Epithelial cell of esophagus (primary cell): ENCODE data around the gene WNT16.

ENCODE experiments used
- DNase-seq: peaks from one replicate; pipeline ENCODE4 v3.0.0; 2010; ENCODE audit warnings: low read depth
- H3K4me3 ChIP-seq: 2 replicates; pipeline ENCODE4 v1.5.1; 2011; ENCODE audit warnings: mild to moderate bottlenecking, low read length, control low read depth
- CTCF ChIP-seq: IDR thresholded peaks from 2 replicates; pipeline ENCODE4 v1.5.1; 2011; ENCODE audit warnings: low read depth, mild to moderate bottlenecking, low read length, control low read depth, inconsistent platforms; ENCODE audit not compliant: insufficient read depth; ENCODE audit errors: missing control alignments

Gene WNT16

GRCh38 chr7:121300685-121301420 lies 27.9 kb upstream of the WNT16 start:
- peak; percentile 17 for DNase-seq
- no peak overlapping the region for H3K4me3 ChIP-seq
- TF ChIP-seq CTCF, result no peak

- DNase-seq, result peak; percentile 44
- no peak overlapping the region for H3K4me3 ChIP-seq
- no peak for TF ChIP-seq CTCF
Observed at GRCh38 chr7:121301446-121302213, 27.2 kb upstream of the WNT16 start.

DNA sequence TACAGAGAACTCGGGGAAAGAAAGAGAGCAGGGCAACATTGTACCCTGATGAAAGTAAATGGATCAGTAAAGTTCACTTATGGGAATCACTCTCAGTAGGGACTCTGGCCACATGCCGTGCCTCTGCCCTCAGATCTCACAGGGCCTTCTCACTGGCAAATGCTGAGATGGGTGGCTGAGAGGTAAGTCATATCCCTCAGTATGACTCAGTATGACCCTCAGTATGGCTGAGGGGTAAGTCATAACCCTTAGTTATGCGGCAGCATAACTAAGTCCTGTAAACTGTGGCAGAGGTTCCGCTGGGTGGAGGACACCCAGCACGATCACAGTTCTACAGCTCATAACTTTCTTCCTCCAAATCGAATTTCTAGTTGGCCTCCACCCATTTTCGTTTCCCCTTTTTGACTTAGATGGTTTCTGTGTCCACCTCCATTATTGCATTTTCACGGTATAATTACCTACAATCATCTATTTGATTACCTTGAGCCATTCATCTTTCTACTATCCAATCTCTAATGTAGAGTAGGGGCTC lies 26.5 kb upstream of the WNT16 start:
- H3K4me3 ChIP-seq, result no peak overlapping the region
- no peak for TF ChIP-seq CTCF
- DNase-seq, result peak; percentile 53

DNA sequence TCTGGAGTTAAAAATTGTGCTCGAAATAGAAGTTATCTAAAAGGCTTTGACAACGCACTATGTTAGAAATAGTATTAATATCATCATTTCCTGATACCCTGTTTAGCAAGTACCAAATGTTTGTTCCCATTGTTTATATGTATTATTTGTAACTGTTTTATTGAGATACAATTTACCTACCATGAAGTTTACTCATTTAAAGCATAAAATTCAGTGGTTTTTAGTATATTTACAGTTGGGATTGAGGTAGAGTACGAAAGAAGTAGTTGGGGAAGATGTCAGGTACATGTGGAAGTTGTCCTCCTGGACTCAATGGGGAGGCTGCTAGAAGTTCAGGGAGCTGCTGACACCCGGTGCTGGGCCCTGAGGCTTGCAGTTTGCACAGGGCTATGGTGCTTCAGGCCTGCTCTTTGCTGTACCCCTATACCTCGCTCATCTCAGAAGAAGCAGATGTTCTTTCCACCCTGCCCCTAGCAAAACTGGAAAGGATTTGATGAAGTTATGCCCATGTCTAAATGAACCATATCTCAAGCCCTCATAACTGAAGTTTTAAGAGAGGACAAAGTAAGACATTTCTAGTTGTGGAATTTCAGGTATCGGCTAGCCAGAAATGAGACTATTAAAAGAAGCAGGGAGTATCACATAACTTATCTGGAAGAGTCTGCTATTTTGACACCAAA lies 25.2 kb upstream of the WNT16 start:
- H3K4me3 ChIP-seq, result no peak overlapping the region
- no peak for TF ChIP-seq CTCF
- no peak for DNase-seq

DNA sequence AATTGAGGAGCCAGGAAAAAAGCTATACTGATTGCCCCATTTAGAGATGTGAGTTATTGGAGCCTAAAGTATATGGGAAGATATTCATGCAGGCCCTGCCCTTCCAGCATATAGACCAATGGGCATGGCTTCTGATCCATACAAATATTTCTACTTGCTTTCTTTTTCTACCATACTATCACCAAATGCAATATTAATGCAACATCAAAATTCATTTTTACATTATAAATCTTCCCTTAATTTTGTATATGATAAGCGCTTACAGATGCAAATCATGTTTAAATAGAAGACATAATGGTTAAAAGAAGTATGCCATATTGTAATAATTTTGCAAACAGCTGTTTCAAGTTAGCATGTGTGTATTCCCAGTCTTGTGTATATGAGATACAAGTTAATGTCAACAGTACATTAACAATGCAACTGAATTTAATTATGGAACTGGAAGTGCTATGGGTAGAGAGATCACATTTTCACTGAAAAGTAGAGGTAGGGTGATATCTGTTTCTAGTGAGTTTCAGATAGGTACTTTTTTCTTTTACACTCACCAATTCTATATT lies 24.6 kb upstream of the WNT16 start:
- DNase-seq, result no peak
- H3K4me3 ChIP-seq, result no peak overlapping the region
- TF ChIP-seq CTCF, result no peak

- no peak for DNase-seq
- no peak for TF ChIP-seq CTCF
- no peak overlapping the region for H3K4me3 ChIP-seq
Observed at GRCh38 chr7:121305109-121305508, 23.7 kb upstream of the WNT16 start.
